DND-41 (cell line): ENCODE data around the gene SH3BP5.

Source experiments
- ATAC-seq: fragments of 200-7000 bp; cut with Tn5 transposase; 3 replicates; pipeline ENCODE4 v1.9.1; 2021; ENCODE audit warnings: low read depth; ENCODE audit not compliant: insufficient read depth
- DNase-seq: peaks from one replicate; pipeline ENCODE4 v3.0.0-alpha.2; 2020
- H2AFZ ChIP-seq: 2 replicates; pipeline ENCODE4 v1.6.0; 2012; ENCODE audit warnings: low read depth, low read length
- H3K27ac ChIP-seq: 2 replicates; pipeline ENCODE4 v1.5.1; 2012; ENCODE audit warnings: low read length, inconsistent platforms
- H3K27me3 ChIP-seq: fragments of 200-600 bp; sonication (generic); 2 replicates; pipeline ENCODE4 v1.6.0; 2012; ENCODE audit warnings: low read length, mild to moderate bottlenecking, inconsistent platforms; ENCODE audit not compliant: insufficient read depth, poor library complexity
- H3K36me3 ChIP-seq: 2 replicates; pipeline ENCODE4 v1.5.1; 2012; ENCODE audit warnings: low read length, inconsistent platforms; ENCODE audit not compliant: insufficient read depth
- H3K4me1 ChIP-seq: 2 replicates; pipeline ENCODE4 v1.5.1; 2012; ENCODE audit warnings: mild to moderate bottlenecking, low read length; ENCODE audit not compliant: insufficient read depth
- H3K4me2 ChIP-seq: 2 replicates; pipeline ENCODE4 v1.6.0; 2012; ENCODE audit warnings: mild to moderate bottlenecking, moderate library complexity, low read length, inconsistent platforms; ENCODE audit not compliant: insufficient read depth
- H3K4me3 ChIP-seq, 2 experiments: fragments of 200-600 bp in 1 of 2; shearing (Covaris generic) in 1 of 2; 2 replicates each; pipeline ENCODE4 v1.5.1; 2012 to 2016; ENCODE audit warnings: inconsistent platforms in 2 of 2, low read length in 2 of 2, mild to moderate bottlenecking in 2 of 2, low read depth in 1 of 2, moderate library complexity in 1 of 2
- H3K79me2 ChIP-seq: 2 replicates; pipeline ENCODE4 v1.6.0; 2012; ENCODE audit warnings: low read length, inconsistent platforms; ENCODE audit not compliant: insufficient read depth
- H3K9ac ChIP-seq: 2 replicates; pipeline ENCODE4 v1.6.0; 2012; ENCODE audit warnings: low read depth, mild to moderate bottlenecking, inconsistent platforms, low read length, moderate library complexity
- H3K9me3 ChIP-seq: 2 replicates; pipeline ENCODE4 v1.5.1; 2012; ENCODE audit warnings: low read length, moderate library complexity, mild to moderate bottlenecking, inconsistent platforms; ENCODE audit not compliant: insufficient read depth, severe bottlenecking
- H4K20me1 ChIP-seq: 2 replicates; pipeline ENCODE4 v1.6.0; 2012; ENCODE audit warnings: low read length; ENCODE audit not compliant: insufficient read depth
- CTCF ChIP-seq: IDR thresholded peaks from 2 replicates; pipeline ENCODE4 v1.5.1; 2012; ENCODE audit warnings: borderline replicate concordance, low read length, moderate library complexity, mild to moderate bottlenecking; ENCODE audit not compliant: poor library complexity, severe bottlenecking; ENCODE audit errors: extremely low read depth
- EZH2 ChIP-seq: IDR thresholded peaks from 3 replicates; pipeline ENCODE4 v1.6.1; 2012; ENCODE audit warnings: borderline replicate concordance, low read depth, mild to moderate bottlenecking, moderate library complexity, low read length, inconsistent platforms; ENCODE audit not compliant: severe bottlenecking

SH3BP5 gene

DNA sequence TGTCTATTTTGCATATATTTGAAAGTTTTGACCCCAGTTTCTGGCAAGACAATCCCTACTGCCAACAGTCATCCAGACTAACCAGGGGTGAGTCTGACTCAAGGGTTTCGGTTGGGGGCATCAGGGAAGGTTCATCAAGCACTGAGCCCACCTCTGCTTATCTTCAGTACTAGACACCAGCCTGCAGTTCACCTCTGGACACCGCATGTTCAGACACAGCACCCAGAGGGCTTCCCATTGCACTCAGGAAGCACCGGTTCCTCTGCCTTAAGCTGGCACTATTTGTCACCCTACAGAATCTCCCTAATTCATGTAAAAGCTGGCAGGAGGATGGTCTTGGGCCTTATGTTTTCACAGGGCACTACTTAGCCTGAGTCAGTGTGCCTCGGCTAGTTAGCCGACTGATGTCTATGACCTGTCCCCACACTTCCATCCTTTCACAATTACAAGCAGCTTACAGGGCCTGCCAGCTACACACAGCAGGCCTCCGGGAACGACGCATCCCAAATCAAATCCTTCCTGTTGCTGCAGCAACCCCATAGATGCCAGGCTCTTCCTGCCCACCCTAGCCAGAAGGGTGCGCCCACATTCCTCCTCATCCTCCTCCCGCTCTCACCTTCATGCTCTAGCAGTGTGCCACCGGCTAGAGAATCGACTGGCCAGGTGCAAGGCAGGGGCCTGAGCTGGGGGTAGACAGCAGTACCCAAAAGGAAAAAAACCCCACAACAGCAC lies 52.5 kb downstream of the SH3BP5 start:
- no peaks in the 10 kb centered on the region for H4K20me1 ChIP-seq
- H3K27ac ChIP-seq, result peak overlapping the region; percentile 83
- TF ChIP-seq CTCF (peak; percentile 34), EZH2 (no peak)
- peaks cover 63% of the 10 kb centered on the region for H3K79me2 ChIP-seq
- peak overlapping the region; percentile 31 for H3K9ac ChIP-seq
- peak overlapping the region in 1 of 2 experiments; percentile 11; a peak in 1 of 4 replicates for H3K4me3 ChIP-seq
- DNase-seq (peak; percentile 38), ATAC-seq (peak; percentile 50)
- H3K4me2 ChIP-seq, result peak overlapping the region; percentile 39
- H3K27me3 ChIP-seq, result no peaks in the 10 kb centered on the region
- H2AFZ ChIP-seq, result no peak overlapping the region
- H3K36me3 ChIP-seq, result no peaks in the 10 kb centered on the region
- H3K9me3 ChIP-seq, result no peaks in the 10 kb centered on the region
- H3K4me1 ChIP-seq, result peaks cover 74% of the 10 kb centered on the region

- peaks cover 80% of the 10 kb centered on the region for H3K4me1 ChIP-seq
- no peak for DNase-seq
- no peak overlapping the region for H3K4me3 ChIP-seq
- no peaks in the 10 kb centered on the region for H3K27me3 ChIP-seq
- H3K79me2 ChIP-seq, result peaks cover 63% of the 10 kb centered on the region
- H3K4me2 ChIP-seq, result peak overlapping the region; percentile 39
- H3K27ac ChIP-seq, result peak overlapping the region; percentile 83
- H3K36me3 ChIP-seq, result no peaks in the 10 kb centered on the region
- TF ChIP-seq CTCF (no peak), EZH2 (no peak)
- peak overlapping the region; percentile 31 for H3K9ac ChIP-seq
- H3K9me3 ChIP-seq, result no peaks in the 10 kb centered on the region
- no peaks in the 10 kb centered on the region for H4K20me1 ChIP-seq
- ATAC-seq, result peak; percentile 77
- H2AFZ ChIP-seq, result no peak overlapping the region
Observed at GRCh38 chr3:15279205-15279604, 53.2 kb downstream of the SH3BP5 start.

DNA sequence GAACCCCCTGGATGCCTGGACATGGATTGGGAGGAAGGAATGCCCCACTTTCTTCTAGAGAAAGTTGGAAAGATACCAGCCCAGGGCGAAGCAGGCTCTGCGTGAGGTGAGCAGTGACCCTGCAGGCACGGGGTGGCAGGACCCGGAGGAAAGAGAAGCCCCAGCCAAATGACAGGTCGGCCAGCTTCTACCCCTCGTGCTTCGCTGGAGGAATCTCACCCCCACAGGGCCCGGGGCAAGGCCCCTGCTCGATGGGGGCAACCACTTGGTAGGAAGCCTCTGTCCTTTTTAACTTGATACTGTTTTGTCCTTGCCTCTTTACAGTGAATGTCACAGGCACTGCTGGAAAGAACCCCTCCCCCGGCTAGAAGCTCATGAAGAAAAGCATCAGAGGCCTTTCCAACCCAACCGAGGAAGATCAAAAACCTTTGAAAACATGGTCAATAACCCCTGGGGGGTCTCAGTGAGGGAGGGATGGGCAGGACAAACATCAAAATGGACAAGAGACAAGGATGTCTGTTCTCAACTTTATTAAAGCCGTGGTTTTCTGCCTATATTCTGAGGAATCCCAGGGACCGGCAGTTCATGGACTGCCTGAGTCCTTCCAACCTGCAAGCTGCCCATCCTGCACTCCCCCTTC lies 54.4 kb downstream of the SH3BP5 start:
- DNase-seq (no peak), ATAC-seq (no peak)
- Histone ChIP-seq H3K27ac (peak overlapping the region; percentile 83), H3K4me2 (no peak overlapping the region), H3K9ac (no peak overlapping the region), H2AFZ (no peak overlapping the region), H3K9me3 (no peaks in the 10 kb centered on the region), H4K20me1 (no peaks in the 10 kb centered on the region), H3K4me1 (peaks cover 92% of the 10 kb centered on the region), H3K36me3 (no peaks in the 10 kb centered on the region), H3K27me3 (no peaks in the 10 kb centered on the region), H3K79me2 (peaks cover 60% of the 10 kb centered on the region), H3K4me3 (no peak overlapping the region)
- TF ChIP-seq CTCF, result no peak
- TF ChIP-seq EZH2, result no peak
